Tongue (tissue), 2 donors: ENCODE data around the gene CPNE4. TPM values are rescaled to one million over a fixed set of nuclear protein-coding genes. Genes with fewer than 3 reads are reported as not detected.

Source experiments
- DNase-seq: peaks from one replicate; pipeline ENCODE4 v3.0.0-alpha.2; 2015
- total RNA-seq: library from RNA; depleted of rRNA; stranded (reverse); fragments of >200 nt; gene quantifications from one replicate; pipeline ENCODE4 v1.2.3, GENCODE V29; 2014

CPNE4 gene
- total RNA-seq, 1 donor from 2014 or later = 1.5 TPM

- DNase-seq = no peak
These were observed 238.1 kb downstream of the CPNE4 start for GRCh38 chr3:131796558-131797198.

DNA sequence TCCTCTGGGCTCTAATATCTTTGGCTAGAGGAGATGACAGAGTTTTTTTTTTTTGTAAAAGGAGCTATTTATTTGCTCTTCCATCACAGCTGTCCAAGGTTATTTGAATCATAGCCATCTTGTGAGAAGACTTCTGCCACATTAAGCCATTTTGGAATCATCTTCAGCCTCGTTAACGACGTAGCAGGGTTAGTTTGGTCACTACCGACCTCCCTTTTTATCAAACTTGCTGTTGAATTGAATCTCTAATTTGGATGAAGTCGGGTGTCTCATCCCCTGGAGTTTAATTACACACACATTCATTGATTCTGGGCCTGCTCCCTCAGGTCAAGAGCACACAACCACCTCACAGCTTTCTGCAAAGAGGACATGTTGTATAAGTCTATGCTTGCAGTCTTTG lies 238.7 kb downstream of the CPNE4 start:
- no peak for DNase-seq

DNA sequence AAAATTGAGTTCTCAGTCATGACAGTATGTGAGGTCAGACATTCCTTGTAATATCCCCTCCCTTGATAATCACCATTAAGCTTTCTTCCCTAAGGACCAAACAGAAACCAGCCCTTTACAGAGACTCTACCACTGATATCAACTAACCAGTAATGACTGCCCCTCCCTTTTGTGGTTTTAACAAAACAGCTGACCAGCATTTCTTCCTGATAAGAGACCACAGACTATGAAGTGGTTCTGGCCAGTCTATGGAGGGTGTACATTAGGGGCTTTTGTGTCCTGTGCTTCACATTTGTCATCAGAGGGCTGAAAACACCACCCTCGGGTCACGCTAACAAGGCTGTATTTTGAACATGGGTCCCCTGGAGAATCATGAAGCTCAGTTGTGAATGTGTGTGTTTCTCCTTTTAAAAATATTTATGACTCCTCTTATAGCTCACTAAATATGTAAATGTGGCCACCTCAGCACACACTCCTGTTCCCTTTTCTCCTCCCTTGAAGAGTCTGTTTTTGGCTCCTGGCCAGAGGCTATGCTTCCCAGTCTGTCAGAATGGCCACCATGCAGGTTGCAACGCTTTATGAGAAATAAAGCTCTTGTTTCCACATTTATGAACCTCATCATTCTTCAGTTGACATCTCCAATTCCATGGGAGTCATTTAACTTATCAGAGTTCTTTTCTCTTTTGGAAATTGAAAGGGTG lies 239.3 kb downstream of the CPNE4 start:
- no peak for DNase-seq

DNA sequence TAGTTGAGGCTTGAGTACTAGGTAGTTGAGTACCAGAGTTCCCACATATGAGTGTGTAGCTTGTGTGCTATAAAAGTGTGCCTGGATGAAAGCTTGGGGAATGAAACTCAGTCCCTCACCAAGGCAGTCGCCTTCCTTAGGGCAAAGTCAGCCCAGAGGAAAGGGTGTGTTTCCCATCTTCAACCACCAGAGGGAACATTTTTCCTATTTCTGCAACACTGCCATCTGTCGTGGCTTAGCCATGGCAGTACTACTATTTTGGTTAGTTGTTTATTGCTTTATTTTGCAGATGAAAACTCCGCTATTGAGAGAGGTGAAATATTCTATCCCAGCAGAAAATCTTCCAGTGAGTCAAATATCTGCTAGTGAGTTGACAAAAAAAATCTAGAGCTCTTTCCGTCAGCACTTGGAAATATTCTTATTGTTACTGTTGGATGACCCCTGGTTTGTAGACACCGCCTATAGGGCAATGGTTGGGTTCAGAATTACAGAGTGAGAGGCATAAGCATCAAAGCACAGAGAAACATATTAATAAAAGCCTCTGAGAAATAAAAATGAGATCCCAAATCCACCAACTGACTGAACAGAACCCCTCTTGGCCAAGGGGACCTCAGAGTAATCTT lies 239.9 kb downstream of the CPNE4 start:
- DNase-seq = peak; percentile 60

GRCh38 chr3:131793870-131794269 lies 240.9 kb downstream of the CPNE4 start:
- DNase-seq = no peak

- DNase-seq = no peak
These were observed 245.6 kb downstream of the CPNE4 start for GRCh38 chr3:131789188-131789587.

DNA sequence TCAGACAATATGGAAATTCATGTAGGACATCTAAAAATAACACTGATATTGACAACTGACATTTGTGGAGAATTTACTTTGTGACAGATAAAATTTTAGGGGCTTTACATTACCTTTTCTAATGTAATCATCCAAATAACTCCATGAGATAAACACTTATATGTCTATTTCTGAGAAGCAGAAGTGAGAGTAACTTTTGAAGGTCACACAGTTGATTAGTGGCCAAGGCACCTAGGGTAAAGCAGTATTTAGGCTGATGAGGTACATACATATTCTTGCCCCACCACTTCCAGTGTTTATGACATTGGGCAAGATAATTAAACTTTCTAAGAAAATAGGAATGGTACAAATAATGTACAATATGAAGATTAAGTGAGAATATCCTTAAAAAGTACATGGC lies 248.4 kb downstream of the CPNE4 start:
- DNase-seq = no peak

DNA sequence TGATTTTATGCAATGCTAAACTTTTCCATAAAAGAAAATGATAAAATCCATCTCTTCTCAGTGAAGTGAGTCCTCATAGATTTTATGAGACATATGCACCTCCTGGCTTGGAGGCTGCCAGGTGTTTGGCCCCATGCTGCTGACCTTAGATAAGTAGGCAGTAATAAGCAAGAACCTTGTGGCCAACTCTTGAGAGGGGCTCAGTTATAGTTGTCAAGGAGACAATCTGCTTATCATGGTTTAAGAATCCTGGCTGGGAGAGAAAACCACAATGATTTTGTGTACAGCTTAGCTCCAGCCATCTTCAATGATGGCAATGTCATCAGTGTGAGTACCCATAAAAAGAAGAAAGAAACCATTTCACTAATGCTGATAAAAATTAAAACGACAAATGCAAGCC lies 252.1 kb downstream of the CPNE4 start:
- no peak for DNase-seq

- no peak for DNase-seq
These were observed 256.3 kb downstream of the CPNE4 start for GRCh38 chr3:131778526-131778925.

- DNase-seq = no peak
These were observed 259.2 kb downstream of the CPNE4 start for GRCh38 chr3:131775650-131776049.

GRCh38 chr3:131772269-131773026 lies 262.4 kb downstream of the CPNE4 start:
- DNase-seq = no peak

DNA sequence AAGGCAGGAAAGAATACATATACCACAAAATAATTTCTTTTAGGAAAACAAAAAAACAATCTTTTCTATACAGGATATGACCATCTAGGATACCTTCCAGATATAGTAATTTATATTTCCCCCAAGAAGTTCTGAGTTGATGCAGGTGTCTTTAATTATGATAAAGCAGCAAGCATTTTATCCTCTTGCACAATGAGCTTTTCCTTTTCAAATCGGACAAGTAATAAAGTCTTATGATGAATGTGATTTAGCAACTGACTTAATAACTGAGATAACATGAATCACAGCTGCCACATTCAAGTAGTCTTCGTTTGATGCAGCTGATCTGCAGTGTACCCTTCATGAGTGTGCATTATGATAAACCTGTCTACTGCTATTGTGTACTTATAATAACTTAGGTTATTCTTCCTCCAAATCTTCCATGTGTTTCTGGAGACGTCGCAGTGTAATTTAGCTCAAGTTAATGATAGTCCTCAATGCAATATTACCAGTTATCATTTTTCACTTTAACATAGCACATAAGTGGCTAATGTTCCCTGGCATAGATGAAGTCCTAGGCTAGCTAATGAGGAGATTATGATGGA lies 271.7 kb downstream of the CPNE4 start:
- no peak for DNase-seq

DNA sequence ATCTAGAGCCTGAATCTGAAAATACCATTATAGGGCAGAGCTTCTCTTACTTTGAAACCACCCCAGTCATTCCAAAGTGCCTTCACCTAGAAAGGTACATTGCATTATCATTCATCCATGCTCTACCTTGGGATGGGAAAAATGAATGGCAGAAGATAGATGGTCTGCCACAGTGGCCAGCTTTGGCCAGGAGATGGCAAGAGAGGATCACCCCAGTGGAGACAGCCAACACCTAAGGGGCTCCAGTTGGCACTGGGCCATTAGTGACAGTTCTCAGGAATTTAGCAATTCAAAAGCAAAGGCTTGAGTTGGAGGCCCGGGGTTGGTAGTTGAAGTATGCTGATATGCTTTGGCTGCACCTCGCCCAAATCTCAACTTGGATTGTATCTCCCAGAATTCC lies 278.4 kb downstream of the CPNE4 start:
- no peak for DNase-seq

- DNase-seq = no peak
These were observed 279.4 kb downstream of the CPNE4 start for GRCh38 chr3:131755380-131755779.

DNA sequence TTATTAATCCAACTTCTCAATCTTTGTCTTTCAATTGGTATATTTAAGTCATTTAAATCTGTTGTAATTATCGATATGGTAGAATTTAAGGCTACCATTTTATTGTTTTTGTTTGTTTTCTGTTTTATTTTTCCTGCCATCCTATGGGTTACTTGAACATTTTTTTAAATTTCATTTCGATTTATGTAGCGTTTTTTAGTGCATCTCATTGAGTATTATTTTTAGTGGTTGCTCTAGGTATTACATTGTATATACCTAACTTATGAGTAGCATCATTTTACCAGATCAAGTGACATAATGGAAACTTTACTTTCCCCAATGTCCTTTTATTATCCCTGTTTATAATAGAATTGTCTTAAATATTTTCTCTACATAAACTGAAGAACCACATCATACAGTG lies 284.6 kb downstream of the CPNE4 start:
- DNase-seq = no peak

DNA sequence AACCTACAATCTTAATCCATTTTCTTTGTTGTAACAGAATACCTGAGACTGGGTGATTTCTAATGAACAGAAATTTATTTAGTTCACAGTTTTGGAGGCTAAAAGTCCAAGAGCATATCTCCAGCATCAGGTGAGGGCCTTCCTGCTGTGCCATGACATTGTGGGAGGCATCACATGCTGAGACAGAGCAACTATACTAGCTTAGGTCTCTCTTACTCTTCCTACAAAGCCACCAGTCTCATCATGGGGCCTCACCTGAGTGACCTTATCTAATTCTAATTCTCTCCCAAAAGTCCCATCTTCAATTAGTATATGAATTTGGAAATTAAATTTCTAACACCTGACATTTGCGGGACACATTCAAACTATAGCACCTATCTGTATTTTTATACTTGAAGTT lies 285.0 kb downstream of the CPNE4 start:
- DNase-seq = no peak

DNA sequence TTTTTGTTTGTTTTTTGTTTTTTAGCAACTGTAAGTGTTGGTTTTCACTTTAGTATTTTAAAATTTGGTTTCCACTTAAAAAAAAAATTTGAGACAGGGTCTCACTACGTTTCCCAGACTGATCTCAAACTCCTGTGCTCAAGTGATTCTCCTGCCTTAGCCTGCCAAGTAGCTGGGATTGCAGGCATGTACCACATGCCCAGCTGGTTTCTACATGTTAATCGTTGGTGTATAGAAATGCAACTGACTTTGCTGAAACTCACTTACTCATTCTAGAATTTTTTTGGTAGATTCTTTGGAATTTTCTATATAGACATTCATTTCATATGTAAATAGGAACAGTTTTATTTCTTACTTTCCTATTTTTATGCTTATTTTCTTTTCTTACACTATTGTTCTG lies 287.3 kb downstream of the CPNE4 start:
- DNase-seq = no peak

DNA sequence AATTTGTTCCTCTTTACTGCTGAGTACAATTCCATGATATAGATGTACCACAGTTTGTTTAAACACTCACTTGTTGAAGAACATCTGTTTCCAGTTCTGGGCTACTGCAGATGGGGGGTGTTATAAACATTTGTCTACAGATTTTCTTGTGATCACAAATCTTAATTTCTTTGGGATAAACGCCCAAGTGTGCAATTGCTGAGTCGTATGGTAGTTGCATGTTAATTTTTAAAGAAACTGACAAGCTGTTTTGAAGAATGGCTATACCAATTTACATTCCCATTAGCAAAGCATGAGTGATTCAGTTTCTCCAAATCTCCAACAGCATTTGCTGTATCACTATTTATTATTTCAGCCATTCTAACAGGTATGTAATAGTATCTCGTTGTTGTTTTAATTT lies 290.0 kb downstream of the CPNE4 start:
- no peak for DNase-seq

- DNase-seq = no peak
These were observed 291.7 kb downstream of the CPNE4 start for GRCh38 chr3:131743126-131743525.

GRCh38 chr3:131739211-131739610 lies 295.6 kb downstream of the CPNE4 start:
- DNase-seq = no peak

DNA sequence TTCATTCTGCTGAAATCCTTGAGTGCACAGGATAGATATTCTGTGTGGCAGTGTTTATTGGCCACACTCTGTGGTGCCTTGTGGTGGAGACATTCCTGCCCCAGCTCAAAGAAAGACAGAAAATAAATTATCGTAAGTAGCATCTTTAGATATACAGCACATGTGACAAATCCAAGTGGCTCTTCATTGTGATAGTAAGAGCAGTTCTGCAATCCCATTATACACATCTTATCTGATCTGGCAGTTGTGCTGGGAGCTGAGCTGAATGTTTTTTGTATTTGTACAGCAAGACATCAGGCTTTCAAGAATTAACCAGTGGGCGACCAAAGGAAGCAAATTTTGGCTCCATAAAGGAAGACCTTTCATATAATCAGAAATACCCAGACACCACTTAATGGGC lies 296.7 kb downstream of the CPNE4 start:
- DNase-seq = no peak

DNA sequence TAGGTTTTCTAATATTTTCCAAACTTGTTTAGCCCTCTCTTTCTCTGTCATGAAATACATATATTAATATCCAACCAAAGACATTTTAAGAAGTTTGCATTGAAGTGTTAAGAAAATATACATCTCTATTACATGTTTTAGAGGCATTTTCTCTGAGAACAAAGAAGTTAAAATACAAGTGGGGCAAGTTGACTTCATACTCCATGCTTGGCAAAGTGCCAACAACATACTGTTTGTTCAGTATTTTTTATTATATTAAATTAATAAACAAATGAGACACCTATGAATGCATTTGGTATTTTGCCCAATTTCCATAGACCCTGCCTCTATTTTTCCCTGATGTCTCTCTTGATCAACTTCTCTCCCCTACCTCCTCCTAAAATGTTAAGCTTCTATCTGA lies 299.3 kb downstream of the CPNE4 start:
- DNase-seq = peak; percentile 2

DNA sequence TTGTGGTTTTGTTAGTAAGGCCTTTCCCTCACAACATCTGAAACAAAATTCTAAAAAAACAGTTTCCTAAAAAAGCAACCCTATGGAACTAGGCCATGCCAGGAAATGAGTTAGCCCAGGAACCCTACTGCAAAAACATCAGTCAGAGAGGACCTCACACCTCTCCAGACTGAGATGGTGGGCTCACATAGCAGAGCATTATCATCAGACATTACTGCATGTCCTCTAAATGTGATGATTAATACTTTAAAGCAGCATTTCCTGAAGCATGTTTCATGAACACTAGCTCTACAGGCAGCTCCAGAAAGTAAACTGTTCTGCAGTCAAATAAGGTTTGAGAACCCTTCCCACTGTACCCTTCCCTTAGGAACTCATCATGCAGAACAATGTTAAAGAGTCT lies 299.7 kb downstream of the CPNE4 start:
- no peak for DNase-seq
